H1 (cell line): ENCODE measurements around the gene SEZ6. TPM values are rescaled to one million over a fixed set of nuclear protein-coding genes. Genes with fewer than 3 reads are reported as not detected.

ENCODE experiments used
- CTCF ChIA-PET: fragments of 300-600 bp; sonication (Branson Sonifier 250); formaldehyde crosslinking; loops from one replicate; lab custom pipeline; 2021; ENCODE audit not compliant: partially characterized antibody; lab: Charles Lee
- POLR2A ChIA-PET: fragments of 300-600 bp; sonication (Branson Sonifier 250); formaldehyde crosslinking; loops from one replicate; lab custom pipeline; 2021; ENCODE audit warnings: inconsistent platforms; ENCODE audit not compliant: partially characterized antibody; lab: Charles Lee
- DNase-seq, 2 experiments: peaks; one replicate each; pipeline versions ENCODE4 v3.0.0 to v3.0.0-alpha.2; 2010 to 2022; ENCODE audit warnings: low spot score in 2 of 2, low read depth in 1 of 2, mixed read lengths in 1 of 2
- FAIRE-seq: peaks from 2 replicates; lab custom pipeline; 2011; peaks lifted over from hg19 to GRCh38; lab: Jason Lieb, UNC
- H2AFZ ChIP-seq: 2 replicates; pipeline ENCODE4 v1.8.1; 2012; ENCODE audit warnings: low read length, inconsistent platforms
- H2AK5ac ChIP-seq: 2 replicates; pipeline ENCODE4 v1.6.1; 2013; ENCODE audit warnings: low read depth, low read length
- H2BK120ac ChIP-seq: replicated peaks from 2 replicates; pipeline ENCODE3; 2013; ENCODE audit warnings: low read depth, low read length, inconsistent platforms
- H2BK12ac ChIP-seq: 2 replicates; pipeline ENCODE4 v1.6.1; 2013; ENCODE audit warnings: low read depth, low read length
- H2BK15ac ChIP-seq: 2 replicates; pipeline ENCODE4 v1.6.1; 2013; ENCODE audit warnings: low read length
- H2BK20ac ChIP-seq: 2 replicates; pipeline ENCODE4 v1.6.1; 2013; ENCODE audit warnings: low read length
- H2BK5ac ChIP-seq: 2 replicates; pipeline ENCODE4 v1.6.1; 2013; ENCODE audit warnings: low read depth, low read length
- H3K14ac ChIP-seq: 2 replicates; pipeline ENCODE4 v1.6.1; 2013; ENCODE audit warnings: inconsistent platforms; ENCODE audit not compliant: insufficient read length
- H3K18ac ChIP-seq: 2 replicates; pipeline ENCODE4 v1.6.1; 2013; ENCODE audit warnings: low read length; ENCODE audit errors: extremely low read depth
- H3K23ac ChIP-seq: 2 replicates; pipeline ENCODE4 v1.6.1; 2013; ENCODE audit warnings: inconsistent platforms; ENCODE audit not compliant: insufficient read length
- H3K23me2 ChIP-seq: 2 replicates; pipeline ENCODE4 v1.6.1; 2013; ENCODE audit warnings: low read depth, low read length
- H3K27ac ChIP-seq: 2 replicates; pipeline ENCODE4 v1.6.1; 2011; ENCODE audit warnings: low read depth, low read length, inconsistent platforms
- H3K27me3 ChIP-seq, 4 experiments: replicated peaks in 1 of 4; 1 replicate in 1 of 4; 2 replicates in 3 of 4; pipeline versions ENCODE4 v1.6.1 to v1.8.1; 2011 to 2013; ENCODE audit warnings: low read length in 3 of 4, mild to moderate bottlenecking in 3 of 4, inconsistent platforms in 2 of 4, mixed read lengths in 2 of 4, moderate library complexity in 1 of 4; ENCODE audit not compliant: control insufficient read depth in 3 of 4, insufficient read depth in 3 of 4; ENCODE audit errors: extremely low read depth in 1 of 4
- H3K36me3 ChIP-seq, 4 experiments: 2 replicates each; pipeline versions ENCODE4 v1.6.1 to v1.8.1; 2011 to 2013; ENCODE audit warnings: mild to moderate bottlenecking in 4 of 4, low read length in 3 of 4, moderate library complexity in 2 of 4, control low read depth in 1 of 4, inconsistent platforms in 1 of 4; ENCODE audit not compliant: insufficient read depth in 4 of 4, control insufficient read depth in 2 of 4
- H3K4ac ChIP-seq: replicated peaks from 2 replicates; pipeline ENCODE3; 2013; ENCODE audit warnings: low read length, low read depth, mixed read lengths, inconsistent platforms; ENCODE audit not compliant: insufficient read length
- H3K4me1 ChIP-seq, 4 experiments: replicated peaks in 1 of 4; 1 replicate in 1 of 4; 2 replicates in 3 of 4; pipeline versions ENCODE4 v1.6.1 to v1.8.1; 2011 to 2013; ENCODE audit warnings: low read length in 3 of 4, inconsistent platforms in 2 of 4, mixed read lengths in 1 of 4; ENCODE audit not compliant: insufficient read depth in 4 of 4, control insufficient read depth in 3 of 4
- H3K4me2 ChIP-seq, 2 experiments: 2 replicates each; pipeline versions ENCODE4 v1.6.1 to v1.8.1; 2011 to 2013; ENCODE audit warnings: low read depth in 2 of 2, low read length in 2 of 2, control low read depth in 1 of 2, inconsistent platforms in 1 of 2, mild to moderate bottlenecking in 1 of 2; ENCODE audit not compliant: insufficient read depth in 1 of 2
- H3K4me3 ChIP-seq, 4 experiments: fragments of 200-600, 300-600 bp in 1 of 4; sonication (generic), shearing (Covaris generic), sonication (Bioruptor Twin) in 1 of 4; 2 replicates each; pipeline versions ENCODE4 v1.5.1 to v1.8.1; 2011 to 2016; ENCODE audit warnings: low read length in 4 of 4, low read depth in 3 of 4, control low read depth in 2 of 4, inconsistent platforms in 2 of 4, mild to moderate bottlenecking in 2 of 4, mixed read lengths in 1 of 4, moderate library complexity in 1 of 4; ENCODE audit not compliant: insufficient read depth in 2 of 4; ENCODE audit errors: extremely low read depth in 1 of 4
- H3K56ac ChIP-seq: replicated peaks from 2 replicates; pipeline ENCODE3; 2013; ENCODE audit warnings: low read depth, mild to moderate bottlenecking, mixed read lengths, low read length, inconsistent platforms; ENCODE audit not compliant: insufficient read length
- H3K79me1 ChIP-seq: 2 replicates; pipeline ENCODE4 v1.6.1; 2013; ENCODE audit warnings: low read depth, low read length, control low read depth
- H3K79me2 ChIP-seq, 2 experiments: 2 replicates each; pipeline versions ENCODE4 v1.6.1 to v1.8.1; 2012 to 2013; ENCODE audit warnings: low read length in 2 of 2, mild to moderate bottlenecking in 2 of 2, inconsistent platforms in 1 of 2; ENCODE audit not compliant: insufficient read depth in 2 of 2, control insufficient read depth in 1 of 2
- H3K9ac ChIP-seq, 4 experiments: replicated peaks in 1 of 4; 1 replicate in 1 of 4; 2 replicates in 3 of 4; pipeline versions ENCODE4 v1.6.1 to v1.8.1; 2011 to 2013; ENCODE audit warnings: low read depth in 3 of 4, low read length in 3 of 4, control low read depth in 2 of 4, mild to moderate bottlenecking in 2 of 4, moderate library complexity in 2 of 4, inconsistent platforms in 1 of 4; ENCODE audit errors: extremely low read depth in 1 of 4
- H3K9me3 ChIP-seq, 2 experiments: 2 replicates each; pipeline versions ENCODE4 v1.6.1 to v1.8.1; 2012 to 2013; ENCODE audit warnings: mild to moderate bottlenecking in 2 of 2, moderate library complexity in 2 of 2, control low read depth in 1 of 2, inconsistent platforms in 1 of 2, low read depth in 1 of 2, low read length in 1 of 2, mixed read lengths in 1 of 2; ENCODE audit not compliant: insufficient read depth in 2 of 2
- H4K20me1 ChIP-seq, 2 experiments: replicated peaks in 1 of 2; 2 replicates each; pipeline versions ENCODE3 to v1.8.1; 2011 to 2013; ENCODE audit warnings: inconsistent platforms in 2 of 2, low read length in 2 of 2, mild to moderate bottlenecking in 1 of 2; ENCODE audit not compliant: insufficient read depth in 2 of 2, control insufficient read depth in 1 of 2
- H4K5ac ChIP-seq: 2 replicates; pipeline ENCODE4 v1.6.1; 2013; ENCODE audit warnings: low read length, low read depth, mixed read lengths, inconsistent platforms; ENCODE audit not compliant: insufficient read length
- H4K8ac ChIP-seq: 2 replicates; pipeline ENCODE4 v1.8.0; 2013; ENCODE audit warnings: mild to moderate bottlenecking, moderate library complexity, low read length, inconsistent platforms; ENCODE audit not compliant: insufficient read depth; ENCODE audit errors: extremely low read depth
- H4K91ac ChIP-seq: replicated peaks from 2 replicates; pipeline ENCODE3; 2013; ENCODE audit warnings: low read length, mixed read lengths, inconsistent platforms; ENCODE audit not compliant: insufficient read length
- CBX5 ChIP-seq: fragments of 300-800, 300-1000 bp; sonication (generic); IDR thresholded peaks from 2 replicates; pipeline ENCODE4 v1.7.1; 2016; ENCODE audit warnings: antibody characterized with exemption, low read length, low read depth
- EP300 ChIP-seq, 2 experiments: IDR thresholded peaks; 1 replicate in 1 of 2; 2 replicates in 1 of 2; pipeline ENCODE4 v1.6.1; 2011 to 2012; ENCODE audit warnings: low read depth in 2 of 2, low read length in 2 of 2, mild to moderate bottlenecking in 2 of 2, borderline replicate concordance in 1 of 2, inconsistent platforms in 1 of 2, moderate library complexity in 1 of 2
- GTF2F1 ChIP-seq: IDR thresholded peaks from 2 replicates; pipeline ENCODE4 v1.6.1; 2012; ENCODE audit warnings: low read depth, low read length, improper control_type of control experiment, borderline replicate concordance
- HDAC2 ChIP-seq, 2 experiments: fragments of 300-600 bp in 1 of 2; sonication (generic) in 1 of 2; IDR thresholded peaks; 2 replicates each; pipeline ENCODE4 v1.6.1; 2011 to 2012; ENCODE audit warnings: low read depth in 2 of 2, low read length in 2 of 2, mild to moderate bottlenecking in 2 of 2, moderate library complexity in 2 of 2, borderline replicate concordance in 1 of 2, inconsistent platforms in 1 of 2
- NANOG ChIP-seq: IDR thresholded peaks from 2 replicates; pipeline ENCODE4 v1.6.1; 2011; ENCODE audit warnings: low read length, low read depth, mild to moderate bottlenecking, inconsistent platforms; ENCODE audit not compliant: insufficient read depth, poor library complexity, severe bottlenecking
- RFX5 ChIP-seq: IDR thresholded peaks from 2 replicates; pipeline ENCODE4 v1.6.1; 2011; ENCODE audit warnings: low read depth, low read length, improper control_type of control experiment, borderline replicate concordance
- SP1 ChIP-seq: IDR thresholded peaks from 2 replicates; pipeline ENCODE4 v1.6.1; 2011; ENCODE audit warnings: low read depth, low read length
- TCF12 ChIP-seq: IDR thresholded peaks from 2 replicates; pipeline ENCODE4 v1.6.1; 2011; ENCODE audit warnings: low read depth, mild to moderate bottlenecking, low read length
- TEAD4 ChIP-seq: IDR thresholded peaks from 2 replicates; pipeline ENCODE4 v1.6.1; 2012; ENCODE audit warnings: low read depth, low read length, inconsistent platforms, mixed read lengths
- WGBS, 2 experiments: shearing (Covaris generic) in 1 of 2; methylation state at CpG; one replicate each; pipeline versions ENCODE4 v1.1.6 to v1.1.7; 2013 to 2015; ENCODE audit warnings: low lambda C conversion rate in 2 of 2, mixed read lengths in 2 of 2, inconsistent platforms in 1 of 2, low coverage in 1 of 2, missing lambda C conversion rate in 1 of 2; ENCODE audit not compliant: insufficient replicate concordance in 2 of 2, insufficient coverage in 1 of 2, insufficient read length in 1 of 2; ENCODE audit errors: extremely low coverage in 1 of 2, missing lambda C conversion rate in 1 of 2; 5-methylcytosine and 5-hydroxymethylcytosine counted together
- polyA plus RNA-seq, 7 experiments: library from polyadenylated mRNA; depleted of rRNA in 3 of 7; stranded (reverse) in 5 of 7; unstranded in 2 of 7; fragments of >200 nt in 5 of 7; fragments of 200-250 nt in 2 of 7; gene quantifications; 1 replicate in 5 of 7; 2 replicates in 1 of 7; 4 replicates in 1 of 7; pipeline versions ENCODE4 v1.2.1 to v1.2.3, GENCODE V29; 2011 to 2013; ENCODE audit warnings: missing spikeins in 2 of 7, mixed read lengths in 2 of 7
- total RNA-seq: library from RNA; stranded (reverse); fragmentation: NEBNext Ultra II Directional; extraction: Animal tissue kit (Norgen Biotek cat#: 25700); gene quantifications from 2 replicates; pipeline ENCODE4 v1.2.1, GENCODE V29; 2021

The SEZ6 gene
- total and polyA plus RNA-seq, 2 of the 8 experiments (the other 6 are each of a cell fraction or from before 2014, with no cell fraction given) = 6.9 to 16.1 TPM

DNA sequence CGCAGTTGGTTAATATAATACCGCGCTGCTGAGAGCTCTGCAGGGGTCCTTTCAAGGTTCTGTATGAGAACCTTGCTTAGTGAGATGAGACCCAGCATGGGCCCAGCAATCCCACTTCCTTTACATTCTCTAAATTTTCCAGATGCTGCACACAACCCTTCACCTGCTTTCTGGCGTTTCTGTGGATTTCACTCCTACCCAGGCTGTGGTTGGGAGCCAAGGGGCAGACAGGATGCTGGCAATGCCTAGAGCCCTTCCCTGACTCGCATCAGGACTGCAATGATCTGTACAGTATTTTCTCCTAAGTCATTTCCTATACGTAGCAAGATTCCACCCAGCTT lies 27.0 kb upstream of the SEZ6 start:
- POLR2A ChIA-PET = interaction anchor here (0.7 to 3.8 kb wide), 24 partner anchors 9 to 99 kb away, joined by 3 to 47 read pairs (median 5); partner anchors contain the start of gene PIPOX
- Histone ChIP-seq H3K27me3 (no peaks in the 10 kb centered on the region), H3K9ac (no peak overlapping the region; a peak in 1 of 7 replicates), H3K14ac (no peak overlapping the region), H3K79me2 (no peaks in the 10 kb centered on the region), H3K4me1 (peaks cover 11 to 31% (median 22%) of the 10 kb centered on the region in 4 experiments), H3K27ac (peak overlapping the region; percentile 72; the same call in 1 of the 2 replicates), H4K20me1 (no peaks in the 10 kb centered on the region), H3K18ac (peak overlapping the region; percentile 84), H3K4me2 (peak overlapping the region; percentile 53 to 72; a peak in 3 of 4 replicates), H3K79me1 (no peaks in the 10 kb centered on the region), H2BK20ac (peak overlapping the region; percentile 96), H3K36me3 (peaks cover 0 to 4% (median 0%) of the 10 kb centered on the region in 4 experiments; a peak in 1 of 8 replicates), H3K23me2 (peaks cover 4% of the 10 kb centered on the region; the same call in 1 of the 2 replicates), H2BK5ac (peak overlapping the region; percentile 98), H2AFZ (no peak overlapping the region), H4K5ac (peak overlapping the region; percentile 5), H3K56ac (peak overlapping the region; percentile 22), H2BK12ac (peak overlapping the region; percentile 51), H3K9me3 (peaks cover 5 to 6% of the 10 kb centered on the region in 2 experiments; a peak in 3 of 4 replicates), H3K4ac (peak overlapping the region; percentile 38), H4K91ac (peak overlapping the region; percentile 77), H4K8ac (no peak overlapping the region), H3K23ac (no peak overlapping the region), H2BK120ac (peak overlapping the region; percentile 89), H2BK15ac (no peak overlapping the region), H3K4me3 (peak overlapping the region in 2 of 4 experiments; percentile 32 to 47; a peak in 3 of 8 replicates), H2AK5ac (peak overlapping the region; percentile 97)
- 6% methylated on average over 6 of the region's 6 CpGs; no CpG with 5 or more reads in 1 of the 2 experiments for WGBS, 2 experiments
- CTCF ChIA-PET = interaction anchor here (0.8 to 6.6 kb wide), 12 partner anchors 13 to 92 kb away, joined by 3 to 41 read pairs (median 5); no protein-coding TSS in a partner anchor
- FAIRE-seq (no peak), DNase-seq (no peak)
- TF ChIP-seq CBX5 (no peak), RFX5 (no peak), HDAC2 (IDR thresholded peaks at IDR 0.05; ENCODE audit: borderline replicate concordance in 1 of 2, low read depth in 2 of 2, low read length in 2 of 2) (0 out of 4 replicates have a peak, but pooled peaks of 1 of the 2 experiments have one; percentile 56), SP1 (peak; percentile 73; the same call in 1 of the 2 replicates), TEAD4 (peak; percentile 86; the same call in 1 of the 2 replicates), TCF12 (peak; percentile 65; the same call in 1 of the 2 replicates), EP300 (IDR thresholded peaks at IDR 0.05; ENCODE audit: borderline replicate concordance in 1 of 2, low read depth in 2 of 2, low read length in 2 of 2) (peak in 1 of 2 experiments; percentile 64; a peak in 1 of 3 replicates), GTF2F1 (no peak), NANOG (peak; percentile 63)
